ENCODE data around the gene C1orf198.

GRCh38 chr1:230863449-230863848 lies 4.9 kb downstream of the C1orf198 start:
- TF ChIP-seq EZH2 (IDR thresholded peaks at IDR 0.05; ENCODE audit: insufficient read depth, poor library complexity, severe bottlenecking) (no peak), EZH2phosphoT487 (IDR thresholded peaks at IDR 0.05; ENCODE audit: insufficient read depth, low read depth) (no peak)

Measured in GM23248 (cell line).